Activated CD4-positive, alpha-beta T cell treated with anti-CD3 and anti-CD28 coated beads, Interleukin-2, amount 10 ng/mL, durations not matched to agents 24 days and 14 days (primary cell): ENCODE results near the gene TMC2. TPM values are rescaled to one million over a fixed set of nuclear protein-coding genes. Genes with fewer than 3 reads are reported as not detected.
"Not testable (repeated sequence)": the region's sequence is repeated elsewhere in the genome, so short reads cannot be mapped to it uniquely, and the experiment has no call there.

Source experiments
- DNase-seq: peaks from one replicate; pipeline ENCODE4 v3.0.0; 2022
- H3K27ac Mint-ChIP-seq: one replicate; pipeline ENCODE4 v1.8.0; 2022; ENCODE audit warnings: mild to moderate bottlenecking, mixed read lengths
- H3K27me3 Mint-ChIP-seq: one replicate; pipeline ENCODE4 v1.8.0; 2022; ENCODE audit warnings: mixed read lengths
- H3K36me3 Mint-ChIP-seq: one replicate; pipeline ENCODE4 v1.8.0; 2022; ENCODE audit warnings: low read depth, mild to moderate bottlenecking, mixed read lengths
- H3K4me1 Mint-ChIP-seq: one replicate; pipeline ENCODE4 v1.8.0; 2021; ENCODE audit warnings: mixed read lengths
- H3K4me3 Mint-ChIP-seq: one replicate; pipeline ENCODE4 v1.8.0; 2022; ENCODE audit warnings: mild to moderate bottlenecking, moderate library complexity, mixed read lengths
- H3K9me3 Mint-ChIP-seq: one replicate; pipeline ENCODE4 v1.8.0; 2021; ENCODE audit warnings: mixed read lengths
- intact Hi-C: fragments of 100-400 bp; cut with micrococcal nuclease; formaldehyde crosslinking; loops from one replicate; pipeline ENCODE4 v1.15.1; 2023
- total RNA-seq: library from RNA; stranded (reverse); gene quantifications from 2 replicates; pipeline ENCODE4 v1.2.3, GENCODE V29; 2022

The TMC2 gene
- total RNA-seq, 1 donor from 2014 or later = not detected

GRCh38 chr20:2519115-2519809 is 17.1 kb upstream of the TMC2 start:
- DNase-seq = no peak
- Mint-ChIP-seq H3K4me3 (no peak overlapping the region), H3K9me3 (no peaks in the 10 kb centered on the region), H3K4me1 (peaks cover 12% of the 10 kb centered on the region), H3K36me3 (no peaks in the 10 kb centered on the region), H3K27me3 (peaks cover 4% of the 10 kb centered on the region), H3K27ac (no peak overlapping the region)
- intact Hi-C loops = no loop called here

- no peaks in the 10 kb centered on the region for H3K27me3 Mint-ChIP-seq
- no peaks in the 10 kb centered on the region for H3K36me3 Mint-ChIP-seq
- intact Hi-C loops = no loop called here
- no peaks in the 10 kb centered on the region for H3K9me3 Mint-ChIP-seq
- peak; percentile 53 for DNase-seq
- H3K27ac Mint-ChIP-seq = no peak overlapping the region
- peaks cover 20% of the 10 kb centered on the region for H3K4me1 Mint-ChIP-seq
- H3K4me3 Mint-ChIP-seq = no peak overlapping the region
These were observed 15.8 kb upstream of the TMC2 start for GRCh38 chr20:2520617-2521016.

GRCh38 chr20:2521369-2522305 is 14.7 kb upstream of the TMC2 start:
- peak; percentile 87 for DNase-seq
- Mint-ChIP-seq H3K4me3 (no peak overlapping the region), H3K9me3 (no peaks in the 10 kb centered on the region), H3K4me1 (peaks cover 20% of the 10 kb centered on the region), H3K27me3 (no peaks in the 10 kb centered on the region), H3K27ac (no peak overlapping the region), H3K36me3 (no peaks in the 10 kb centered on the region)
- intact Hi-C loops = no loop called here

DNA sequence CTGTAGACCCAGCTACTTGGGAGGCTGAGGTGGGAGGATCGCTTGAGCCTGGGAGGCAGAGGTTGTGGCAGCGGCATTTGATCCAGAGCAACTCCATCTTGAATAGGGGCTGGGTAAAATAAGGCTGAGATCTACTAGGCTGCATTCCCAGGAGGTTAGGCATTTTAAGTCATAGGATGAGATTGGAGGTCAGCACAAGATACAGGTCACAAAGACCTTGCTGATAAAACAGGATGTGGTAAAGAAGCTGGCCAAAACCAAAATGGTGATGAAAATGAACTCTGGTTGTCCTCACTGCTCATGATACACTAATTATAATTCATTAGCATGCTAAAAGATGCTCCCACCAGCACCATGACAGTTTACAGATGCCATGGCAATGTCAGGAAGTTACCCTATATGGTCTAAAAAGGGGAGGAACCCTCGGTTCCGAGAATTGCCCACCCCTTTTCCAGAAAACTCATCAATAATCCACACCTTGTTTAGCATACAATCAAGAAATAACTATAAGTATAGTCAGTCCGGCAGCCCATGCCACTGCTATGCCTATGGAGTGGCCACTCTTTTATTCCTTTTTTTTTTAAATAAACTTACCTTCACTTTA is 13.4 kb upstream of the TMC2 start:
- H3K27me3 Mint-ChIP-seq, H3K9me3 Mint-ChIP-seq, H3K36me3 Mint-ChIP-seq, intact Hi-C loops, H3K27ac Mint-ChIP-seq, H3K4me3 Mint-ChIP-seq: not testable (repeated sequence)
- DNase-seq = peak; percentile 58
- peaks cover 20% of the 10 kb centered on the region for H3K4me1 Mint-ChIP-seq

DNA sequence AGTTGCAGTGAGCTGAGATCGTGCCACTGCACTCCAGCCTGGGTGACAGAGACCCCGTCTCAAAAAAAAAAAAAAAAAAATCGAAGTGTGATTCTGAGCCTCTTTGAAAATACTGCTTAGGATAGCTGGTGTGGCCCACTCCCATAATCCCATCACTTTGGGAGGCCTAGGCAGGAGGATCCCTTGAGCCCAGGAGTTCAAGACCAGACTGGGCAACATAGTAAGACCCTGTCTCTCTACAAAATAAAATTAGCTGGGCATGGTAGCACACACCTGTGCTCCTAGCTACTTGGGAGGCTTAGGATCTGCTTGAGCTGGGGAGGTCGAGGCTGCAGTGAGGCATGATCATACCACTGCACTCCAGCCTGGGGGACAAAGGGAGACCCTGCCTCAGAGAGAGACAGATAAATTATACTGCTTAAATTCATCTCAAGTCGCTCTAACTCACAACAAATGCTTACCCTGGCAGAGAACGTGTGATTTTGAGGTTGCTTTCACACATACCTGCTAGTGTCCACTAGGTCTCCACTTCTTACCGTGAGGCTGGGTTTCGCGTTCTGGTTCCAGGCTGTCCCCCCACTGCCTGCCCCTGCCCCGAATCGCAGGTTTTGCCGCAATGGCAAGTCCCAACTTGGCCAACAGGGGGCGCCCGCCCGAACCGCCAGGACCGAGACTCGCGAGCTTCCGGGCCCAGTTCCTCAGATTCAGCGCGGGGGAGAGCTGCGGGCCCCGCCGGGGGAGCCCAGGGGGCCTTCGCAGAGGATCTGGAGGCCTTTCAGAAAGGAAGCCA is 12.3 kb upstream of the TMC2 start:
- DNase-seq = peak; percentile 98
- Mint-ChIP-seq H3K9me3 (no peaks in the 10 kb centered on the region), H3K36me3 (no peaks in the 10 kb centered on the region), H3K4me3 (peak overlapping the region; percentile 85), H3K27me3 (peaks cover 5% of the 10 kb centered on the region), H3K27ac (peak overlapping the region; percentile 93), H3K4me1 (peaks cover 20% of the 10 kb centered on the region)
- intact Hi-C loops = loop anchor here (1.0 to 2.0 kb wide), 3 partner anchors 15 to 129 kb away; partner anchors contain the start of genes NOP56 and SNRPB

DNA sequence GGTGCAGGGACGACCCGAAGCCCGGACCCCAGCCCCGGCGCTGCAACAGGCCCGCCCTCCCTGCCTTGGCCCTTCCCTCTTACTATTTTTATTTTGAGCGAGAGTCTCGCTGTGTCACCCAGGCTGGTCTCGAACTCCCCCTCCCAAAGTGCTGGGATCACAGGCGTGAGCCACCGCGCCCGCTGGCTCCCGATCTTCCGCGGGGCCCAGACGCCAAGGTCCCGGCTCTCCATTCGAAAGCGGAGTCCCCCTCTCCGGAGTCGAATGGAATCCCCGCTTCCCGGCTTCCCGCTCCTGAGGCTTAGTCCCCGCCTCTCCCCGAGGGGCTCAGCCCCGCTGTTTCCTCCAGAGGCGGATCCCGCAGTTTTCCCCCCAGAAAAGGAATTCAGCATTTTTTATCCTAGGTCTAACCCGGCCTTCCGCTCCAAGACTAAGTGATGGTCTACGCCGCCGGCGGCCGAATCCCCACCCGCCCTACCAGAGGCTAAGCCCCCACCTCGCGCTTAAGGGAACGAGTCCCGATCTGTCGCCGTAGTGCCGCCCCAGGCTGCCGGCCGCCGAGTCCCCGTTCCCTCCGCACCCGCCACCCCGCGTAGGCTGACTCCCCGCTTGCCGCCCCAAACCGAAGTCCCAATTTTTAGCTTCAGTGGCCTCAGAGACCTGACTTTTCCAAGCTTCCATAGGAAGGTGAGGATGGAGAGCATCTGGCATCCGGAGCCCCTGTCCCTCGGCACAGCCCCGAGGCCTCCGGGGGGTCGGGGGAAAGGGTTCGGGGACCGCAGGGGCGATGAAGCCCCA is 11.5 kb upstream of the TMC2 start:
- peaks cover 23% of the 10 kb centered on the region for H3K4me1 Mint-ChIP-seq
- peak overlapping the region; percentile 85 for H3K4me3 Mint-ChIP-seq
- H3K27me3 Mint-ChIP-seq = peaks cover 5% of the 10 kb centered on the region
- H3K36me3 Mint-ChIP-seq = no peaks in the 10 kb centered on the region
- H3K27ac Mint-ChIP-seq = peak overlapping the region; percentile 93
- intact Hi-C loops = loop anchor here (1.0 to 2.0 kb wide), 3 partner anchors 16 to 128 kb away; partner anchors contain the start of genes NOP56 and SNRPB
- peak; percentile 81 for DNase-seq
- H3K9me3 Mint-ChIP-seq = no peaks in the 10 kb centered on the region

DNA sequence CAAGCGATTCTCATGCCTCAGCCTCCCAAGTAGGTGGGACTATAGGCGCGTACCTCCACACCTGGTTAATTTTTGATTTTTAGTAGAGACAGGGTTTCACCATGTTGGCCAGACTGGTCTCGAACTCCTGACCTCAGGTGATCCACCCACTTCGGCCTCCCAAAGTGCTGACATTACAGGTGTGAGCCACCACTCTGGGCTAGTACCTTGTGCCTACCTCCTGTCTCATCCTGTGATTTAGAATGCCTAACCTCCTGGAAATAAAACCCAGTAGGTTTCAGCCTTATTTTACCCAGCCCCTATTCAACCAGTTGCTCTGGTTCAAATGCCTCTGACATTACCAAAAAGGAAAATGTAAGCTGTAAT is 10.2 kb upstream of the TMC2 start:
- DNase-seq = peak; percentile 55
- not testable (repeated sequence) for H3K27ac Mint-ChIP-seq
- peaks cover 21% of the 10 kb centered on the region for H3K4me1 Mint-ChIP-seq

GRCh38 chr20:2527762-2528161 is 8.6 kb upstream of the TMC2 start:
- Mint-ChIP-seq H3K27me3 (peaks cover 6% of the 10 kb centered on the region), H3K36me3 (no peaks in the 10 kb centered on the region), H3K4me1 (peaks cover 17% of the 10 kb centered on the region), H3K27ac (no peak overlapping the region), H3K9me3 (no peaks in the 10 kb centered on the region), H3K4me3 (no peak overlapping the region)
- DNase-seq = peak; percentile 51
- intact Hi-C loops = no loop called here

More for the DNA sequence above, 10.2 kb upstream of the TMC2 start:
- H3K9me3 Mint-ChIP-seq, intact Hi-C loops, H3K4me3 Mint-ChIP-seq, H3K27me3 Mint-ChIP-seq, H3K36me3 Mint-ChIP-seq: not testable (repeated sequence)

- H3K36me3 Mint-ChIP-seq = no peaks in the 10 kb centered on the region
- intact Hi-C loops = no loop called here
- DNase-seq = no peak
- H3K9me3 Mint-ChIP-seq = no peaks in the 10 kb centered on the region
- H3K4me1 Mint-ChIP-seq = peaks cover 17% of the 10 kb centered on the region
- H3K27ac Mint-ChIP-seq = no peak overlapping the region
- peaks cover 15% of the 10 kb centered on the region for H3K27me3 Mint-ChIP-seq
- no peak overlapping the region for H3K4me3 Mint-ChIP-seq
These were observed 7.6 kb upstream of the TMC2 start for GRCh38 chr20:2528671-2529271.

DNA sequence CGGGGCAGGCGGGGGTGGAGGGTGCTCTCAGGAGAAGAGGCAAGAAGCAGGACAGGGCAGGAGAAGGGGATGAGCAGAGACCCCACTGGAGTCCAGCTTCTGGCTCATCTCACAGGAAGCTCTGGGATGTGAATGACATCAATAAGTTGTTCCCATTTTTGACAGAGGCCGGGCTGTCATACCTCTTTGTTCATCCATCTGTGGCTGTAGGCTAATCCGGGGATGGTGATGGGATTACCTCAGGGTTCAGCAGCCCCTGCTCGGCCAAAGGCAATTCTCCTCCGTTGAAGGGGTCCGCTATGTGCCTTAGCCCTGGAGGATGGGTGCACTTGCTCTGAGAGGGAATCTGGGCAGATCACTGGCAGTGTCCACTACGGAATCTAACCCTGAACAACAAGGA is 3.3 kb upstream of the TMC2 start:
- H3K4me1 Mint-ChIP-seq = peaks cover 5% of the 10 kb centered on the region
- H3K9me3 Mint-ChIP-seq = no peaks in the 10 kb centered on the region
- no peak for DNase-seq
- H3K36me3 Mint-ChIP-seq = no peaks in the 10 kb centered on the region
- intact Hi-C loops = no loop called here
- no peak overlapping the region for H3K4me3 Mint-ChIP-seq
- peaks cover 21% of the 10 kb centered on the region for H3K27me3 Mint-ChIP-seq
- H3K27ac Mint-ChIP-seq = no peak overlapping the region

DNA sequence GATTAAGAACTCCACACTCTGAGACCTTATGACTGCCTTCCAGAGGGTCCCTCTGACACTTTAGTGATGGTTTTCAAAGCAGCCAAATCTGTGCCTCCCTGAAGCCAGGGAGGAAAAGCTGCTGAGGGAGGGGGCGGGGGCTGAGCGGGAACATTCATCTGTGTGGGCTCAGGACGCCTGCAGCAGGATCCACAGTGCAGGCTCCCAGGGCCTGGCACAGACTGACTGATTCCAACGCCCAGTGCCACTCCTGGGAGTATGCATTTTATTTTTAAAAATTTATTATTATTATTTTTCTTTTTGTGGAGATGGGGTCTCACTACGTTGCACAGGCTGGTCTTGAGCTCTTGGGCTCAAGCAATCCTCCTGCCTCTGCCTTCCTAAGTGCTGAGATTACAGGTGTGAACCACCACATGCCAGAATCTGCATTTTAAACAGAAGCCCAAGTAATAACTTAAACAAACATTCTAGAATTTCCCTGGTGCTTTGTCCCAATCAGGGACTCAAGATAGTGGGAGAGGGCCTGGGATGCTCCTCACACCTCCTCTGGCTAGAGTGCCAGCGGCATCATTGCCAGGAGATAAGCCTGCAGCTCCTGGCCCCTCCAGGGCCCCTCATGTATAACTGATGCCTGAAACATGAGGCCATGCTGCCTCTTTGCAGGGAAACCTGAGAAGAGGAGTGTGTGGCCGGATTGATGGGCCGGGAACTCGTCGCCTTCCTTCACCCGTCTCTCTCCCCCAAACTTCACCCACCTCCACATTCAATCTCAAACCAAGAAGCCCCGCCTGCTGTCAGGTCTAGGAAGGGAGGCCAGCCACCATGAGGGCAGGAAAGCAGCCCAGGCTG is 438 bp upstream of the TMC2 start:
- Mint-ChIP-seq H3K9me3 (no peaks in the 10 kb centered on the region), H3K36me3 (no peaks in the 10 kb centered on the region), H3K4me1 (no peaks in the 10 kb centered on the region), H3K27ac (no peak overlapping the region), H3K27me3 (peaks cover 28% of the 10 kb centered on the region), H3K4me3 (no peak overlapping the region)
- peak; percentile 28 for DNase-seq
- intact Hi-C loops = no loop called here

DNA sequence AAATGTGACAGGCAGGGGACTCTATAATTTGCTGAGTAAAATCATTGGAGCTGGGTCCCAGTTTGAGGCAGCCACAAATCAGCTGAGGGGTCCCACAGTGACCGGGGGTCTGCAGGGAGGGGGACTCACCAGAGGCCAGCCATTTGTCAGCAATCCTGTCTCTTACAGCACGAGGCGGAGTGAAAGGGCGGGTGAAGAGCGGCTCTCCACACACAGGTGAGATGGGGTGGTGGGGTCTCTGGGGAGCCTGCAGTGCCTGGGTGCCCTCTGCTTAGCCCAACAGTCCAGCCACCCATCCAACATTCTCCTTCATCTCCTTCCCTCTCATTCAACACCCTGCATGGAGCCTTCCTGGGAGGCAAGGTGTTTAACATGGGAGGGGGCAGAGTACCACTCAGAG is 728 bp downstream of the TMC2 start:
- no peaks in the 10 kb centered on the region for H3K36me3 Mint-ChIP-seq
- no peak overlapping the region for H3K27ac Mint-ChIP-seq
- no peaks in the 10 kb centered on the region for H3K9me3 Mint-ChIP-seq
- intact Hi-C loops = no loop called here
- peaks cover 32% of the 10 kb centered on the region for H3K27me3 Mint-ChIP-seq
- no peaks in the 10 kb centered on the region for H3K4me1 Mint-ChIP-seq
- H3K4me3 Mint-ChIP-seq = no peak overlapping the region
- DNase-seq = no peak
